Esophagus muscularis mucosa (tissue), 4 donors: ENCODE measurements around the gene DUSP7.

Source experiments
- CTCF ChIP-seq, 3 experiments: fragments of 200-600 bp in 2 of 3; fragments of 450-650 bp in 1 of 3; sonication (generic) in 2 of 3; IDR thresholded peaks; one replicate each; pipeline ENCODE4 v1.5.1; 2017 to 2019; ENCODE audit warnings: antibody characterized with exemption in 3 of 3, mild to moderate bottlenecking in 2 of 3, moderate library complexity in 1 of 3
- EP300 ChIP-seq: sonication (generic); formaldehyde crosslinking; IDR thresholded peaks from one replicate; pipeline ENCODE4 v1.6.1; 2017; ENCODE audit warnings: antibody characterized with exemption
- POLR2A ChIP-seq: fragments of 450-650 bp; IDR thresholded peaks from one replicate; pipeline ENCODE4 v1.6.1; 2017; ENCODE audit warnings: antibody characterized with exemption, moderate library complexity, mild to moderate bottlenecking, low read depth
- POLR2AphosphoS5 ChIP-seq, 2 donors: sonication (generic); formaldehyde crosslinking; IDR thresholded peaks; one replicate each; pipeline ENCODE4 v1.6.1; 2017; ENCODE audit warnings: antibody characterized with exemption in 2 of 2

DNA sequence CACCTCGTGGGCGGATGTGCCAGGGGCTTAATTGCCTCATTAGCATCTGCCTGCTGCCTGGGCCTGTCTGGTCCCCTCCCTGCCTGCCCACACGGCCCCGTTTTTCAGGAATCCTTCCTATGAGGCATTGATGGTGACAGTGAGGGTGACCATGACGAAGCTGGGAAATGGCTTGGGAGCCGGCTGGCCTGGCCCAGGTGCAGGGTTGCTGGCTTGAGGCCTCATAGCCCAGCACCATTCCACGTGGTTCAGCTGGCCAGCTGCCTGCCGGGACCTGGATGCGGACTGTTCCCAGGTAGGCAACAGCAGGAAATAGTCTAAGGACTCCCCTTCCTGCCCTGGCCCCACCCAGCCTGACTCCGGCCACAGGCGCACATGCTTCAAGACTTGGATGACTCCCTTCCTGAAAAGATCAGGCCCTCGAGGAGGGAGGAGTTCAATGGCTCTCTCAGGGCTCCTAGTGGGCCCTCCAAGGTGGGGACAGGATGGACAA lies 8.9 kb upstream of the DUSP7 start:
- no peak for TF ChIP-seq POLR2A
- TF ChIP-seq EP300, result no peak
- no peak for TF ChIP-seq CTCF (IDR thresholded peaks at IDR 0.05)
- peak in 1 of 2 donors; percentile 49 for TF ChIP-seq POLR2AphosphoS5 (IDR thresholded peaks at IDR 0.05)
